HK-2 (cell line): Measurements from ENCODE around the gene DPP6.

Source experiments
- DNase-seq: peaks from one replicate; pipeline ENCODE4 v3.0.0-alpha.2; 2018; ENCODE audit not compliant: unreplicated experiment

Gene DPP6

DNA sequence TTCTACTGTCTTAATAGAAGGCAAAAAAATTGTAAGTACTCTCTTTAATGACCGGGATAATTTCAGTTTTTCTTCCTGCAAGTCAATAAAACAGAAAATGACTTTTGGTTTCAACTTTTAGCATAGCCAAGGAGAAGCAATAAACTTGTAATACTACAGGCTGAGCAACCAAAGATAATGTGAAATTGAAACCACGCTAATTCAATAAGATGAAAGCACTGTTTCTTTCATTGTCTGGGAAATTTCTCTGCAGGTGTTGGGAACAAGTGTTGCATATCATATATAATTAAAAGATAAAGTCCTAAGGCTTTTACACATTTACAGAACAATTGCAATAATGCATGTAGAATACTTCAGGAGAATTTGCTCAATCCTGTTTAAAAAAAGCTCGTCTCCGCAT lies 488.4 kb downstream of the DPP6 start:
- DNase-seq: no peak

DNA sequence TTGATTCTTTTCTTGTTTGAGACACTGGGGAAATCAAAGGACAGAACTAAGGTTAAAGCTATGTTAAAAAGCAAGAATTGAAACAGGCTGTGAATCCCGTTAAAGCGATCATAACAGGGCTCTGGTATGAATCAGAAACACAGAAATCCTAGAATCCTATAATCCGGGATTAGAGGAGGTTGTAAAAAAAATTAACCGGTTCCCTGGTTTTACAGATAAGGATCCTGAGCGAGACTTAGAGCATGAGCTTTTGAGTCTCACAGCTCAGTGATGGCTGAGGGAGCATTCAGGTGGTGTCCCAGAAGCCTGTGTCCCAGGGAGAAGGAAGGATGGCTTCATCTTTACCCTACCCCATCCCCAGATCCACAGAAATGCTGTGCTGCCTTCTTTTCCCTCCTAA lies 489.4 kb downstream of the DPP6 start:
- no peak for DNase-seq

- DNase-seq: no peak
Measured at GRCh38 chr7:154546946-154547587, 494.9 kb downstream of the DPP6 start.

DNA sequence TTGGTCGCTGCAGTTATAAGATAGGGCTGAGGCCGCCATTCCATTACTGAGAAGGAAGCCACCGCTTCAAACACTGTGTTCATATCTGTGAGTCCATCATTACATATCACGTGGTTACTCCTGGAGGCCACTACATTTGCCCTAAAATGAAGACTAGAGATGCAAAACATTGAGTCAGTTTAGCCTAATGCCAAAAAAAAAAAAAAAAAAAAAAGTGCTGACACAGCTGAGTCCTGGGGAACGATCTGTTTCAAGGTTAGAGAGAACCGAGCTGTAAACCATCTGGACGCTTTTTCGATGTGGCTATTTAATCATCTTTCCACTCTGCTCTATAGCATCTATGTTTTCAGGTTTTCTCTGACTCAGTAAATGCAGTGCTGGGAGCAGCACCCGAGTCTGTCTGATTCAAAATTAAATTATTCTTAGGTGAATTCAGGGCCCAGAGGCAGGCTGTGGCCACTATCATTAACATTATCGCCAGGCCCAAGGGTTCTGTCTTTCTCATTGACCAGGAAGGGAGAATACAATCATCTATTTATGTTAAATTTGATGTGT lies 501.6 kb downstream of the DPP6 start:
- no peak for DNase-seq

DNA sequence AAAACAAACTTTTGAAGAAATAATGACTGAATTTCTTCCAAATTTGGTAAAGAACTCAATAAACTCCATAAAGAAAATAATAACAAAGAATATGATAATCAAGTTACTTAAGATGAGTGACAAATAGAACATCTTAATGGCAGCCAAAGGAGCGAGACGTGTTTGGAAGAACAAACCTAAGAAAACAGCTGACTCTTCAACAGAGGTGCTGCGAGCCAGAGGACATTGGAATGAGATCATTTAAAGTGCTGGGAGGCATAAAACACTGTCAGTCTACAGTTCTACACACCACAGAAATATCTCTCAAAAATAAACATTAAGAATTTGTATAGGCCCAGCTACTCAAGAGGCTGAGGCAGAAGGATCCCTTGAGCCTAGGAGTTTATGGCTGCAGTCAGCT lies 507.3 kb downstream of the DPP6 start:
- DNase-seq: no peak

DNA sequence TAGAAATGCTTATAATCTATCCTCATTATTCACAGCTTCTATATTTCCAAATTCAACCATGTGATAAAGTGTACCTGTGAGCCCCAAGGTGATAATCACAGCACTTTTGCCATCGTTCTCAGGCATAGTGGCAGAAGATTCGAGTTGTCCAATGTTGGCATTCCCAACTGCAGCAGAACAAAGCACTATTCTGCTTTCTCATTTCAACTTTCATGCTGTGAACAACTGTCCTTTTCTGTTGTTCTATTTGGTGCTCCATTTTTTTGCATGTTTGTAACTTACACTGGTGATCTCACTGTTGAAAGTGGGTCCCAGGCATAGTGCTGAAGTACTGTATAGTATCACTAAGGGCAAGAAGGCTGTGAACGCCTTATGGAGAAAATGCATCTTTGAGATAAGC lies 512.5 kb downstream of the DPP6 start:
- no peak for DNase-seq

GRCh38 chr7:154566877-154567276 lies 514.7 kb downstream of the DPP6 start:
- no peak for DNase-seq

GRCh38 chr7:154568346-154568745 lies 516.1 kb downstream of the DPP6 start:
- no peak for DNase-seq

DNA sequence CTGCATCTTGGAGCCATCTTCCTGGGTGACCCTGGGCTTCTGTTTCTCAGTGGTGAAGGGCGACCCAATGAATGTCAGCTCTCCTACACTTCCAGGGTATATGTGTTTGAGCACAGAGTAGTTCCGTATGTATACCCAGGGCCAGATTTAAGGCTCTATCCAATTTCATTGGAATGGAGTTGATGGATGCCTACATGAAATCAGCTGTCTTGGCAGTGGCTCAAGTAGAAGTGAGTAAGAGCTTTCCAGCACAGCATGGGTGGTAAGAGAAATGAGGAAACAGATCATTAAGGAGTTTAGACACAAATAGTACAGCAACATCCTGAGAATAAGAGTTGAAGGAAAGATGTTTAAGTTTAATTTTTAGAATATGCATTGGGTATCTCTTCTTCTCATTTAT lies 517.7 kb downstream of the DPP6 start:
- no peak for DNase-seq

DNA sequence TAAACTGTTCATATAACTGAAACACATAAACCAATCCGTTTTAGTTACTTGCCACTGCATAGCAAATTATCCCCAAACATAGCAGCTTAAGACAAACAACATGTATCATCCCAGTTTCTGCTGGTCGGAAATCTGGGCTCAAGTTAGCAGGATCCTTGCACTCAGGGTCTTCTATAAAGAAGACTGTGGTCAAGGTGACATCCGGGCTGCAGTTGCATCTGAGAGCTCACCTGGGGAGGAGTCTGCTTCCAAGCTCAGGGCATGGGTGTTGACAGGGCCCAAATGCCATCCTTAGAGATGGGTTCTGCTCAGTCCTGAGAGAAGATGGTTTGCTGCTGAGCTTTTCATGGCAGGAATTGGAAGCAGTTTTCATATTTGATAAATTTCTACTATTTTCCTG lies 519.6 kb downstream of the DPP6 start:
- DNase-seq: no peak

- no peak for DNase-seq
Measured at GRCh38 chr7:154574235-154574634, 522.0 kb downstream of the DPP6 start.

DNA sequence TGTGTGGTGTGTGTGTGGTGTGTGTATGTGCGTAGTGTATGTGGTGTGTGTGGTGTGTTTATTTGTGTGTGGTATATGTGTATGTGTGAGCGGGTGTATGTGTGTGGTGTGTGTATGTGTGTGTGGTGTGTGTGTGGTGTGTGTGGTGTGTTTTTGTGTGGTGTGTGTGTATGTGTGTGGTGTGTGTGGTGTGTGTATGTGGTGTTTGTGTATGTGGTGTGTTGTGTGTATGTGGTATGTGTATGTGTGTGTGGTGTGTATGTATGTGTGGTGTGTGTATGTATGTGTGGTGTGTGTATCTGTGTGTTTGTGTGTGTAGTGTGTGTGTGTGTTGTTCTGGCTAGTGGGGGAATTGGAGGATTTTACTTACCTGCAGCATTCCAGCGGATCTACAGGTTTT lies 523.3 kb downstream of the DPP6 start:
- DNase-seq: no peak

DNA sequence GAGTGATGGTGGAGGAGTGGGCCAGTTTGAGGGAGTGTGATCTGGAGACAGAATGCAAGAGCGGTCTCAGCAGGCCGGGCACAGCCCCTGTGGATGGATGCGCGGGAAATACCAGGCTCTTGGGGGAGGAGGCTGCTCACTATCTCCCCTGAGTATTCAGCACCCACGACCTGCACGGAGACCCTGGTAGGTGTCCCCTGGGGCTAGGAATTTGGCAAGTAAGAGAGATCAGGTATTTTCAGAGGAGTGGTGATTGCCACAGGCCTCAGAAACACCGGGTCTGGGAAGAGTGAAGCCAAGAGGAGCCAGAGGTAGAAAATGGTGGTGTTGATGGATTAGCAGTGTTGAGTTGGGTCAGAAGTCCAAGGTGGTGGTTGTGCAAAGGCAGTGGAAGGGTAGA lies 524.4 kb downstream of the DPP6 start:
- no peak for DNase-seq

- DNase-seq: no peak
Measured at GRCh38 chr7:154577141-154577873, 525.1 kb downstream of the DPP6 start.

DNA sequence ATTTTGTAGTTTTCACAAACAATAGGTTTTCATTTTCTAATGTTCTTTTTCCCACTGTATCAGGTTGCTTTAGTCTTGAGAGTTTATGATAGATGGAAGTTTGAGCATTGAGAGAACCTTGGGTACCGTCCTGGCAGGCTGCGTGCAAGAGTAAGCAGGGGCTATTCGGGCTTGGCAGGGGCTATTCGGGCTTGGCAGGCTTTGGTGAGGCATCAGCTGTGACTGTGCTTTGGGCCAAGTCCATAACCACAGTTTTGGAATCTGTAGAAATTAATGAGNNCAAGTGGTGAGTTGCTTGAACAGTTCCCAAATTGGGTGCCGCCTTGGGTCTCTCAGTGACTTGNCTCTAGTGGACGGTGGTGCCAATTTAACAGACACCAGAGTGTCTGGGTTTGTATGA lies 526.1 kb downstream of the DPP6 start:
- DNase-seq: no peak

GRCh38 chr7:154579711-154580110 lies 527.5 kb downstream of the DPP6 start:
- no peak for DNase-seq

DNA sequence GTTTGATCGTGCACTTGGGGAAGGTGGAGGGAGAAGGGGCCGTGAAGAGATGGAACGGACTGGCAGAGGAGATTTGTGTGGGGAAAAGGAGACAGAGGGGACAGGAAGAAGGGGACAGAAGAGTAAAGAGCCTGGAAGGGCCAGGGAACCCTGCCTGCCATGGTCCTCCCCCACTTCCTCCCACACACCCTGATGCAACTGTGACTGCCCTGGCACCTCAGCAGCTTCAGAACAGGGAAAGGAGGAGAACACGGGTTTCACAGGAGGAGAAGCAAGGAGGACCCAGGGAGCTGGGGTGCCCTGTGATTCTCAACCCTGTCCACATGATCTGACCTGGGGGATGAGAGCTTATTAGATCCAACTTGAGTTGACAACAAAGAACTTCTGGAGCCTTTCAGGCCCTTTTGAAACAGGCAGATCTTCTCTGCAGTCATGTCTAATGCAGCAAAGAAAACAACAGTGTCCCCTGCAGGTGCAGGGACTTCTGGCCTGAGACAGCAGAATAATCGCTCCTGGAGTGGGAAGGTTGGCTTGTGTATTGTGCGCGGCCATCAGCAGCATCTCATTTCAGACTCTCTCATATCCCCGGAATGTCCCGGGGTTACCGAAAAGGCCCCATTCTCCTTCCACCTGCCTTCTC lies 529.2 kb downstream of the DPP6 start:
- no peak for DNase-seq

- DNase-seq: no peak
Measured at GRCh38 chr7:154583454-154583853, 531.3 kb downstream of the DPP6 start.

DNA sequence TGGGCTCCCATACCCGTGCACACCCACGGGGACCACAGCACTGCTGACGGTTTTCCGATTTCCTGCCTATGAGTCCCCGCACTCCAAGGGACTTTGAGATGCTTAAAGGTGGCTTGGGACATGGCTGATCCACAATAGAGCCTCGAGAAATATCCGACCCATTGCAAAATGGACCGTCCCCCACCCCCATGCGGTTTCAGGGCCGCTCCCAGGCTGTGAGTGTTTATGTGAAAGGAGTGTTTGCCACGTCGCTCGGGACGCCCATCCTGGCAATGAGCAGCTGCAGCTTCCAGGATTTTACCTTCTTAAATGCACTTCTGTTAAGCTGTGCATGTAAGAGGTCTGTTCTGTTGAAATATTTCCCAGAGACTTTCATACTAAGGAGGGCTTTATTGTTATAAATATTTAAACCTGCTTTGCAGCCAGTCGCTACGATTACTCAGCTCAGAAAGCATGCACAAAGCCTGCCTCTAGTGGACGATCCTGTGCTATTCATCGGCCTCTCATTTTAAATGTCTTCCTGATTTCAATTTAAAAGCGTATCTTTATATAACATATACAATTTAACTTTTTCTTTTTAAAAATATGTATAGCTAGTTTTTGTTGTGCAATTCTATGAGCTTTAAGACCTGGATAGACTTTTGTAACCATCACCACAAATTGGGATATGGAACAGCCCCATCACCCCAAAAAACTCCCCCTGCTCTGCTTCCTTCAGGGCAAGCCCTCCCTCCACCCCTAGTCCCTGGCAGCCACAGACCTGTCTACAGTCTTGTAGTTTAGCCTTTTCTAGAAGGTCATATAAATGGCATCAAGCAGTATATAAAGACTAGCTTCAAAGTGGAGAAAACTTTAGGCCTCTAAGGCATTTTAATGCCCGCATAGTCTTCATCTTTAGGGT lies 532.4 kb downstream of the DPP6 start:
- DNase-seq: no peak

GRCh38 chr7:154587792-154588191 lies 535.6 kb downstream of the DPP6 start:
- no peak for DNase-seq

GRCh38 chr7:154591544-154591943 lies 539.3 kb downstream of the DPP6 start:
- no peak for DNase-seq

GRCh38 chr7:154592388-154592787 lies 540.2 kb downstream of the DPP6 start:
- DNase-seq: no peak
